HL-60 (cell line): Measurements from ENCODE around the gene AFAP1L1.

Experiments
- DNase-seq, 2 experiments: peaks; one replicate each; pipeline ENCODE4 v3.0.0-alpha.2; 2010 to 2020; ENCODE audit warnings: low read depth in 1 of 2, low spot score in 1 of 2
- H3K27ac ChIP-seq: fragments of 250-450 bp; sonication (Bioruptor Pico); replicated peaks from 2 replicates; pipeline ENCODE4 v1.5.1; 2020; ENCODE audit warnings: mild to moderate bottlenecking, moderate library complexity
- H3K27me3 ChIP-seq: fragments of 250-450 bp; sonication (Bioruptor Pico); 2 replicates; pipeline ENCODE4 v1.5.1; 2021; ENCODE audit warnings: mild to moderate bottlenecking, moderate library complexity; ENCODE audit not compliant: insufficient read depth, poor library complexity, severe bottlenecking
- H3K4me3 ChIP-seq: replicated peaks from 2 replicates; pipeline ENCODE4 v1.5.1; 2011; ENCODE audit warnings: mild to moderate bottlenecking, control low read depth, low read length; ENCODE audit not compliant: insufficient read depth
- CTCF ChIP-seq: IDR thresholded peaks from one replicate; pipeline ENCODE4 v1.5.1; 2011; ENCODE audit warnings: low read length, control low read depth, inconsistent platforms; ENCODE audit not compliant: insufficient read depth
- GABPA ChIP-seq: IDR thresholded peaks from 2 replicates; pipeline ENCODE4 v1.6.1; 2012; ENCODE audit warnings: low read depth
- POLR2AphosphoS5 ChIP-seq: IDR thresholded peaks from 2 replicates; pipeline ENCODE4 v1.6.1; 2012; ENCODE audit warnings: low read depth
- REST ChIP-seq: IDR thresholded peaks from 2 replicates; pipeline ENCODE4 v1.6.1; 2012; ENCODE audit warnings: low read depth; ENCODE audit not compliant: insufficient replicate concordance
- SPI1 ChIP-seq: IDR thresholded peaks from 2 replicates; pipeline ENCODE4 v1.6.1; 2012; ENCODE audit warnings: low read depth, mild to moderate bottlenecking, borderline replicate concordance

The AFAP1L1 gene

GRCh38 chr5:149277801-149278200, 6.1 kb downstream of the AFAP1L1 start:
- H3K27ac ChIP-seq = no peak overlapping the region
- no peak for TF ChIP-seq GABPA
- no peak for TF ChIP-seq POLR2AphosphoS5
- TF ChIP-seq SPI1 = no peak
- TF ChIP-seq CTCF = no peak
- no peak for TF ChIP-seq REST
- no peak overlapping the region for H3K4me3 ChIP-seq

GRCh38 chr5:149278451-149279210, 7.0 kb downstream of the AFAP1L1 start:
- Histone ChIP-seq H3K27ac (no peak overlapping the region), H3K27me3 (peaks cover 17% of the 10 kb centered on the region), H3K4me3 (no peak overlapping the region)
- no peak for DNase-seq
- TF ChIP-seq POLR2AphosphoS5 (no peak), SPI1 (no peak), GABPA (no peak), CTCF (no peak), REST (no peak)

More at GRCh38 chr5:149277801-149278200, 6.1 kb downstream of the AFAP1L1 start:
- peaks cover 23% of the 10 kb centered on the region for H3K27me3 ChIP-seq
- DNase-seq = no peak

- DNase-seq = no peak
- TF ChIP-seq SPI1 (no peak), CTCF (no peak), REST (no peak), POLR2AphosphoS5 (no peak), GABPA (no peak)
- Histone ChIP-seq H3K27me3 (peaks cover 17% of the 10 kb centered on the region), H3K4me3 (no peak overlapping the region), H3K27ac (no peak overlapping the region)
Measured at GRCh38 chr5:149279661-149280060, 8.0 kb downstream of the AFAP1L1 start.
